Mesenteric fat pad (tissue), 1 donor: ENCODE results near the gene RTN4. TPM values are rescaled to one million over a fixed set of nuclear protein-coding genes. Genes with fewer than 3 reads are reported as not detected.
"Not testable (repeated sequence)": the region's sequence is repeated elsewhere in the genome, so short reads cannot be mapped to it uniquely, and the experiment has no call there.

Experiments
- DNase-seq: peaks from one replicate; pipeline ENCODE4 v3.0.0-alpha.2; 2020; ENCODE audit warnings: low spot score
- total RNA-seq: library from RNA; stranded (reverse); fragmentation: NEBNext Ultra II Directional; extraction: Animal tissue kit (Norgen Biotek cat#: 25700); gene quantifications from one replicate; pipeline ENCODE4 v1.2.1, GENCODE V29; 2021
- donor health status: DM: yes; HTN: yes; CAD: no.

RTN4 gene
- total RNA-seq, 1 donor from 2014 or later: 681 TPM

- DNase-seq: not testable (repeated sequence)
Measured at GRCh38 chr2:55076019-55076418, 25.8 kb upstream of the RTN4 start.

DNA sequence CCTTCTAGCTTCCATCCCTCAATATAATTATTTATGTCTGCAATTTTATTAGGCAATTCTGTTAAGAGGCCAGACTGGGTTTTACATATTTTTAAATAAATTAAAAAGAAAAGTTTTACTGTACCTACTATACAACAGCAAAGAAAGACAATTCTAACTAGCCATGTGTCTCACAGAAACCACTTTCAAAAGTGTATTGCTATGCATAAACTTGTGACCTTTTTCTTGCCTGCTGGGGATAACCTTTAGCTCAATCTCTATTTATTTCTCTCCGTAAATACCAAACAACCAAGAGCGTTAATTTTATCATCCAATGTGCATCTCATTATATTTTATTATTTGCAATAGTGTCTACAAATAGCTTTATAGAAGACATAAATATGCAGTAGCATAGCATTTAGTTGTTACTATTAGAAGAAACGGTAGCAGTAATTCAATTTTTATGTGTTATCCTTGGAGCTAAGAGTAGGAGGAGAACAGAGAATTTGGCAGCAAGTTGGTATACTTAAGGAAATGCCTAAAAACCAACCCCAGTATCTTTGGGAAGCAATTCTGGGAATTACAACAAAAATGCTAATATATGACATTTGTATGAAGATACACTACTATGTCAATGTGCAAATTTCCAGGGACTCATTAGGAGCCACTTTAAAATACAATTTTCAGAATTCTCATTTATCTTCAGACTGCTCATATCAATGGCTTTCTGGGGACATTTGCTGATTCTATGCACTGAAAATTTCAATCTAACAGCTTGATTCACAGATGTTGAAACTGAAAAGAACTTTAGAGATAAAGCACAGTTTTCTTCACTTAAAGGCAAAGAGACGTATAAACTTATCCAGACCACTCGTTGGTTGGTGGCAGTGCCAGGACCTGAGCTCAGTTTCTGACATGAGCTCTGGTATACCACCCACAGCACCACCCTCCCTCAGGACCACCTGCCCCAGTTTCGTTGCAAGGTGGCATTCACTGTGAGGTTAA lies 23.0 kb upstream of the RTN4 start:
- no peak for DNase-seq

GRCh38 chr2:55063713-55064323 lies 13.6 kb upstream of the RTN4 start:
- DNase-seq: no peak

GRCh38 chr2:55063226-55063625 lies 13.0 kb upstream of the RTN4 start:
- DNase-seq: no peak

DNA sequence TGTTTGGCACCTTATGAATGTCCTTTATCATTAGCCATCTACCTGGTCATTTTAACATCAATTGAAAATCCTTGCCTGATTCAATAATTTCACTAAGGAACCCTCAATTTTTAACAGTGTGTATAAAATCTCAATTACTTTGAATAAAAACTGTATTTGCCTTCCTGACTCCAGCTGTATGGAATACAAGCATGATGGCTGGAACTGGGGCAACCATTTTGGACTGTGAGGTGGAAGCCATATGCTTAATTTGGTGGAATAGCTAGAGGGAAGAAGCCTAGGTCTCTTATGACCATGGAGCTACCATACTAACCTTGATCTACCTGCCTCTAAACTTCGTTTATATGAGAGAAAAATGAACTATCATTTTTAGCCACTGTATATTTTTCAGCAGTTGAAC lies 12.5 kb upstream of the RTN4 start:
- no peak for DNase-seq

- no peak for DNase-seq
Measured at GRCh38 chr2:55061523-55062344, 11.5 kb upstream of the RTN4 start.

GRCh38 chr2:55059793-55060192 lies 9.5 kb upstream of the RTN4 start:
- DNase-seq: no peak

DNA sequence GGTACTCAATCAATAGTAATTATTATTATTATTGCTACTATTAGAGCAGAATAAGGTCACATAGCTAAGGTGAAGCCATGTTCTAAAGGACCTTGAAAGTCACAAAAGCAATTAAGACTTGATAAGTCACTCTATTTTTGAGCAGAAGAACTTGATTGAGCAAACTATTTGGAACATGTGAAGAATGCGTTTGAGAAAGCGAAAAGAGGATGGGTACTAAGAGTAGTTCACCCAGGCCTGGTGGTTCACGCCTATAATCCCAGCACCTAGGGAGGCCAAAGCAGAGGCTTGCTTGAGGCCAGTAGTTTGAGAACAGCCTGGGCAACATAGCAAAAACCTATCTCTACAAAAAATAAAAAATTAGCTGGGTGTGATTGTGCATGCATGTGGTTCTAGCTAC lies 7.2 kb upstream of the RTN4 start:
- DNase-seq: no peak

DNA sequence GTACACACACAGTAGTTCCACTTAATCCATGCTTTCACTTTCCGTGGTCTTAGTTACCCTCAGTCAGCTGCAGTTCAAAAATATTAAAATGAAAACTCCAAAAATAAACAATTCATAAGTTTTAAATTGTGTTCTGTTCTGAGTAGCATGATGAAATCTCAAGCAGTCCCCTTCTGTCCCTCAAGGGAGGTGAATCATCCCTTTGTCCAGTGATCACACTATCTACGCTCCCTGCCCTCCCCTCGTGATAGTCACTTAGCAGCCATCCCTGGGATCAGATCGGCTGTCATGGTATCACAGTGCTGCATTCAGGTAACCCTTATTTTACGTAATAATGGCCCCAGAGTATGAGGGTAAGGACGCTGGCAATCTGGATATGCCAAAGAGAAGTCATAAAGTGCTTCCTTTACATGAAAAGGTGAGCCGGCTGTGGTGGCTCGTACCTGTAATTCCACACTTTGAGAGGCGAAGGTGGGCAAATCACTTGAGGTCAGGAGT lies 5.8 kb upstream of the RTN4 start:
- DNase-seq: no peak

DNA sequence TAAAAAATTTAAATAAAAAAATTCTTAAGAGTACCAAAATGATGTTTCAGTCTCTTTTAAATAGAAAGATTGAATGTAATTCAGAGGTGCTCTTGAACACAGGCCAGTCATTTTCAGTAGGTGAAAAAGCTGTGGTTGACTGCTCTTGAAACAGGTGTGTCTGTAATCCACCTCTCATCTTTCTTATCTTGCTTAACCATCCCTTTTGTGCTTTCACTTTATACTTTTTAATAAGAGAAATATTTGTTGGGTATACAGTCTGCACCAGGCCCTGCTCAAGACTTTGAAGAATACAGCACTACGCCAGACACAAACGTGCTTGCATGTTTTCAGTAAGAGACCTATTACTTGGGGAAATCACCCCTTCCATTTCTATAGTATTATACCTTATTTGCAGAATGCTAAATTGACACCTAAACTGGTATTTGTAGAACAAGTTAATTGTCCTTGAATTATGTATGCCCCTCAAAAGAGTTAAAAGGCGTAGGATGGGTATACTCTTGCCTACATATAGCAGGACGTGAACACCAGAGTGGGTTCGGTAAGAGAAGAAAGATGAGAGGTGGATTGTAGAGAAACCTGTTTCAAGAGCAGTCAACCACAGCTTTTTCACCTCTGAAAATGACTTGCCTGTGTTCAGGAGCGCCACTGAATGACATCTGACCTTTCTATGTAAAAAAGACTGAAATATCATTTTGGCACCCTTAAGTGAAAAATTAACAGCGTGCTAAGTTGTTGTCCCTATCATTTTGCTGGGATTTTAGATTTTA lies 4.0 kb upstream of the RTN4 start:
- no peak for DNase-seq

DNA sequence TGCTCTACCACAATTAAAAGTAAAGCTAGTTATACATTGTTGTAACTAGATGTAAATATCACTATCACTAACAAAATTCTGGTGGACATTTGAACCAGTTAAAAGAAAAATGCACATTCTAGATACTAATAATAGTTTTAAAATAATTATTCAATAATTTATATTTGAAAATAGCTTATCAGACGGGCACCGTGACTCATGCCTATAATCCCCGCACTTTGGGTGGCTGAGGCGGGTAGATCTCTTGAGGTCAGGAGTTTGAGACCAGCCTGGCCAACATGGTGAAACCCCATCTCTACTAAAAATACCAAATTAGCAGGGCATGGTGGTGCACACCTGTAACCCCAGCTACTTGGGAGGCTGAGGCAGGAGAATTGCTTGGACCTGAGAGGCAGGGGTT lies 3.0 kb upstream of the RTN4 start:
- DNase-seq: not testable (repeated sequence)

DNA sequence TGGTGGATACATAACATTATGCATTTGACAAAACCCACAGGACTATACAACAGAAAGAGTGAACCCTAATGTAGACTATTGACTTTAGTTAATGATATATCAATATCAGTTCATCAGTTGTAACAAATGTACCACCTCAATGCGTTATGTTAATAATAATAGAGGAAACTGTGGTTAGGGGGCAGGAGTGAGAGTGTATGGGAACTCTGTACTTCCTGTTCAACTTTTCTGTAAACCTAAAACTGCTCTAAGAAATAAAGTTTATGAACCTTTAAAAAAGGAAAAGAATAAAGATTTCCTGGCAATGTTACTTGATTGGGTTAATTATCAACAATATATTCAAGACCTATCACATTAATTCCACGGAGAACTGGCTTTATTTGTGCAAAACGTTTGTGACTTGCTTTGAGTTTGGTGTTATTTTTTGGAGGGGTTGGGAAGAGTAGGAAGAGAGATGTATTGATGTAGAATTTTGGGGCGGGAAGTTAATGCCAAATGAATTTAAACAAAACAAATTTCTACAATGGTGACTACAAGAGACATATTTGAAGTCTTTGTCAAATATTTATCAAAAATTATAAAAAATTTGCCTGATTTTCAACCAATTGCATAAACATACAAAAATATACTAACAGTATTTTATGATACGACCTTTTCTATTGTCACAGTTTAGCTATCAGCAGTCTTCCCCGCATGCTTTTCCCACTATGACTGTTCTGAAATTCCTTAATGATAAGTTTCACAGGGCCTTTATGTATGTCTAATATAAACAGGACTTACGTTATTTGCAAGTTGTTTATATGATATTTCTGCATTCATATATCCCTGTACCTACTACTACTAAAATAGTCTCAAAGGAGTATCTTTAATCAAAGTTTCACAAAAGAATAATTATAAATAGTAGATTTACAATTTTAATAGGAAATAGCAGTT lies 2.1 kb upstream of the RTN4 start:
- DNase-seq: no peak

DNA sequence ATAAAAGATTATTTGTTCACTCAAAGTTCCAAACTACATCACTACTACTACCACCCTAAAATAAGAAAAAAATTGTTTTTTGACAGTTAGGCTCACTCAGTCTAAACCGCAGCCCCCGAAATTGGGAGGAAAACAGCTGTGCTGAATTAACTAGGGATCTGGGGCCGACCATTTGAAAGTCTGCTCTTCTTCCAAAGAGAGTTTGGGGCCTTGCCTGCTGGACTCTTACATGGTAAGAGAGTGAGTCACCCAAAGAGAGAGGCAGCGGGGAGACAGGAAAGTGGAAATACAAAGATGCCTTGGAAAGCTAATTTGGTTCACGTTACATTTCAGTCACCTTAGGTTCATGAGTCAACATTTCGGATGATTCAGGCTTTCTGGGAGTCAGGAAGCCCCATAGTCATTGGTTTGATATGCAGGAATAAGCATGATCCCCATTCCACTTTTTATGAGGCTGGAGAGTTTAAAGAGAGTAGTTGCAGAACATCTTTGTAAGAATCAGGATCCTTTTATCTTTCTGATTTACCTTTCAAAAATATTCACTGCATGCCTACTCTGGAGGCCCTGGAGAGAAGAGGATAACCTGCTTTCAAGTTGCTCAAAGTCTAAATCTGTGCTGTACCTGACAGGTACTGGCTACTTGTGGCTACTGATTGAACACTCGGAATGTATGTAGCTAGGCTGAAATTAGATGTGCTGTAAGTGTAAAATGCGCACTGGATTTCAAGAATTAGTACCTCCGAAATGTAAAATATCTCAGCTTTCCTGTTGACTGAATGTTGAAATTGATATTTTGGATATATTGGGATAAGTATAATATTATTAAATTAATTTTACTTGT lies 995 bp upstream of the RTN4 start:
- DNase-seq: no peak

GRCh38 chr2:55049821-55050099 lies 491 bp downstream of the RTN4 start:
- DNase-seq: no peak

- DNase-seq: peak; percentile 94
Measured at GRCh38 chr2:55049043-55049820, 1.0 kb downstream of the RTN4 start.

GRCh38 chr2:55048508-55049042 lies 1.7 kb downstream of the RTN4 start:
- no peak for DNase-seq

GRCh38 chr2:55047677-55048299 lies 2.5 kb downstream of the RTN4 start:
- no peak for DNase-seq
